ENCODE data around the gene PBX3. TPM values are rescaled to one million over a fixed set of nuclear protein-coding genes. Genes with fewer than 3 reads are reported as not detected.

PBX3 gene
- total and polyA plus RNA-seq, 2 donors (not counting 1 experiment from before 2014, with no cell fraction given), result 35.8 to 51.8 TPM

- H3K4me1 ChIP-seq (ENCODE audit: control insufficient read depth, extremely low read depth, insufficient read depth, low read length), result peaks cover 12% of the 10 kb centered on the region
- H3K27me3 ChIP-seq (ENCODE audit: control insufficient read depth, insufficient read depth, low read length), result no peaks in the 10 kb centered on the region
- peak overlapping the region; percentile 84 to 96 (median 90) for H3K4me3 ChIP-seq (replicated peaks in 1 of 4; ENCODE audit: control extremely low read depth in 1 of 4, insufficient read depth in 1 of 4, low read depth in 3 of 4, low read length in 4 of 4)
- no peaks in the 10 kb centered on the region for H3K36me3 ChIP-seq (ENCODE audit: control insufficient read depth, insufficient read depth, low read length)
- no peak for DNase-seq (ENCODE audit: low read depth in 2 of 2)
- H2AFZ ChIP-seq (ENCODE audit: low read length), result no peak overlapping the region
- H3K27ac ChIP-seq (ENCODE audit: insufficient read depth, low read length), result no peak overlapping the region
- H3K79me2 ChIP-seq (ENCODE audit: control insufficient read depth, insufficient read depth, low read length), result peaks cover 69% of the 10 kb centered on the region
- TF ChIP-seq, protein P1, sequence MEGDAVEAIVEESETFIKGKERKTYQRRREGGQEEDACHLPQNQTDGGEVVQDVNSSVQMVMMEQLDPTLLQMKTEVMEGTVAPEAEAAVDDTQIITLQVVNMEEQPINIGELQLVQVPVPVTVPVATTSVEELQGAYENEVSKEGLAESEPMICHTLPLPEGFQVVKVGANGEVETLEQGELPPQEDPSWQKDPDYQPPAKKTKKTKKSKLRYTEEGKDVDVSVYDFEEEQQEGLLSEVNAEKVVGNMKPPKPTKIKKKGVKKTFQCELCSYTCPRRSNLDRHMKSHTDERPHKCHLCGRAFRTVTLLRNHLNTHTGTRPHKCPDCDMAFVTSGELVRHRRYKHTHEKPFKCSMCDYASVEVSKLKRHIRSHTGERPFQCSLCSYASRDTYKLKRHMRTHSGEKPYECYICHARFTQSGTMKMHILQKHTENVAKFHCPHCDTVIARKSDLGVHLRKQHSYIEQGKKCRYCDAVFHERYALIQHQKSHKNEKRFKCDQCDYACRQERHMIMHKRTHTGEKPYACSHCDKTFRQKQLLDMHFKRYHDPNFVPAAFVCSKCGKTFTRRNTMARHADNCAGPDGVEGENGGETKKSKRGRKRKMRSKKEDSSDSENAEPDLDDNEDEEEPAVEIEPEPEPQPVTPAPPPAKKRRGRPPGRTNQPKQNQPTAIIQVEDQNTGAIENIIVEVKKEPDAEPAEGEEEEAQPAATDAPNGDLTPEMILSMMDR (conservative IDR thresholded peaks at IDR 0.05 in 1 of 2, IDR thresholded peaks at IDR 0.05 in 1 of 2; ENCODE audit: low read depth in 1 of 2, low read length in 2 of 2), result no peak
- TF ChIP-seq EZH2 (IDR thresholded peaks at IDR 0.05; ENCODE audit: low read length, missing control alignments), result no peak
- H4K20me1 ChIP-seq (ENCODE audit: control insufficient read depth, extremely low read depth, insufficient read depth, low read length), result no peaks in the 10 kb centered on the region
- no peak overlapping the region for H3K9ac ChIP-seq (ENCODE audit: insufficient read depth, low read length)
- peak overlapping the region; percentile 74 for H3K4me2 ChIP-seq (ENCODE audit: extremely low read depth, insufficient read depth, low read length)
- H3K9me3 ChIP-seq (ENCODE audit: control insufficient read depth, insufficient read depth, low read depth, low read length), result no peaks in the 10 kb centered on the region
Observed at GRCh38 chr9:125749287-125749935, 2.2 kb downstream of the PBX3 start.

GRCh38 chr9:125749951-125750626 is 2.9 kb downstream of the PBX3 start:
- peak overlapping the region; percentile 84 to 96 (median 90) for H3K4me3 ChIP-seq (replicated peaks in 1 of 4; ENCODE audit: control extremely low read depth in 1 of 4, insufficient read depth in 1 of 4, low read depth in 3 of 4, low read length in 4 of 4)
- peak overlapping the region; percentile 8 for H3K27ac ChIP-seq (ENCODE audit: insufficient read depth, low read length)
- peaks cover 75% of the 10 kb centered on the region for H3K79me2 ChIP-seq (ENCODE audit: control insufficient read depth, insufficient read depth, low read length)
- H3K36me3 ChIP-seq (ENCODE audit: control insufficient read depth, insufficient read depth, low read length), result no peaks in the 10 kb centered on the region
- peak overlapping the region; percentile 74 for H3K4me2 ChIP-seq (ENCODE audit: extremely low read depth, insufficient read depth, low read length)
- peak; percentile 57 to 66 for DNase-seq (ENCODE audit: low read depth in 2 of 2)
- TF ChIP-seq, protein P1 (conservative IDR thresholded peaks at IDR 0.05 in 1 of 2, IDR thresholded peaks at IDR 0.05 in 1 of 2; ENCODE audit: low read depth in 1 of 2, low read length in 2 of 2), result no peak
- TF ChIP-seq EZH2 (IDR thresholded peaks at IDR 0.05; ENCODE audit: low read length, missing control alignments), result no peak
- H3K9me3 ChIP-seq (ENCODE audit: control insufficient read depth, insufficient read depth, low read depth, low read length), result no peaks in the 10 kb centered on the region
- H3K27me3 ChIP-seq (ENCODE audit: control insufficient read depth, insufficient read depth, low read length), result no peaks in the 10 kb centered on the region
- H3K4me1 ChIP-seq (ENCODE audit: control insufficient read depth, extremely low read depth, insufficient read depth, low read length), result peaks cover 13% of the 10 kb centered on the region
- no peaks in the 10 kb centered on the region for H4K20me1 ChIP-seq (ENCODE audit: control insufficient read depth, extremely low read depth, insufficient read depth, low read length)
- H2AFZ ChIP-seq (ENCODE audit: low read length), result no peak overlapping the region
- no peak overlapping the region for H3K9ac ChIP-seq (ENCODE audit: insufficient read depth, low read length)

DNA sequence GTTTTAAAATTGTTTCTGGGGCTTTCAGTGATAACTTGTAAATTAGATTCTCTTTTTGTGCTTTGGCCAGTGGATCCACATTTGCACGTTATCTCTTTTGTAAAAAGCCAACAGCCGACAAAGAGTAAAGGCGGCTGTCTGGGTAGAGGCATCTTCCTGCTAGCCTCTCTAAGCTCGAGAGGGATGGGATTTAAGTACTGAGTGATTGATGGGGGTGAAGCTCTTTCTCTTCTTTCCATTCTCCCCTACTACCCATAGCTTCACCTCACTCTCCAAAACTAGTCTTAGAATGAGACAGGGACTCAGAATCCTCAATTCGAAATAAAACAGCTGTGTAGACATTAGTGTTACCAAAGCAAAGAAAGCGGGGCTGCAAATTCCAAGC is 3.4 kb downstream of the PBX3 start:
- Histone ChIP-seq H3K9me3 (ENCODE audit: control insufficient read depth, insufficient read depth, low read depth, low read length) (no peaks in the 10 kb centered on the region), H3K4me1 (ENCODE audit: control insufficient read depth, extremely low read depth, insufficient read depth, low read length) (peaks cover 13% of the 10 kb centered on the region), H2AFZ (ENCODE audit: low read length) (no peak overlapping the region), H3K27me3 (ENCODE audit: control insufficient read depth, insufficient read depth, low read length) (no peaks in the 10 kb centered on the region), H3K79me2 (ENCODE audit: control insufficient read depth, insufficient read depth, low read length) (peaks cover 79% of the 10 kb centered on the region), H3K36me3 (ENCODE audit: control insufficient read depth, insufficient read depth, low read length) (no peaks in the 10 kb centered on the region), H4K20me1 (ENCODE audit: control insufficient read depth, extremely low read depth, insufficient read depth, low read length) (no peaks in the 10 kb centered on the region), H3K4me3 (replicated peaks in 1 of 4; ENCODE audit: control extremely low read depth in 1 of 4, insufficient read depth in 1 of 4, low read depth in 3 of 4, low read length in 4 of 4) (peak overlapping the region; percentile 84 to 96 (median 90)), H3K4me2 (ENCODE audit: extremely low read depth, insufficient read depth, low read length) (peak overlapping the region; percentile 74), H3K9ac (ENCODE audit: insufficient read depth, low read length) (no peak overlapping the region), H3K27ac (ENCODE audit: insufficient read depth, low read length) (peak overlapping the region; percentile 8)
- TF ChIP-seq EZH2 (IDR thresholded peaks at IDR 0.05; ENCODE audit: low read length, missing control alignments), result no peak
- TF ChIP-seq, protein P1 (conservative IDR thresholded peaks at IDR 0.05 in 1 of 2, IDR thresholded peaks at IDR 0.05 in 1 of 2; ENCODE audit: low read depth in 1 of 2, low read length in 2 of 2), result no peak
- DNase-seq (ENCODE audit: low read depth in 2 of 2), result peak in 1 of 2 donors; percentile 56
